Stromal cell of bone marrow (primary cell): ENCODE results near the gene OXLD1.
A peak's percentile ranks its signal among the peaks of the same experiment; 100 is the strongest.
"Not testable (repeated sequence)": the region's sequence is repeated elsewhere in the genome, so short reads cannot be mapped to it uniquely, and the experiment has no call there.

Experiments
- DNase-seq: peaks from one replicate; pipeline ENCODE4 v3.0.0-alpha.2; 2012; ENCODE audit warnings: low read depth

OXLD1 gene

DNA sequence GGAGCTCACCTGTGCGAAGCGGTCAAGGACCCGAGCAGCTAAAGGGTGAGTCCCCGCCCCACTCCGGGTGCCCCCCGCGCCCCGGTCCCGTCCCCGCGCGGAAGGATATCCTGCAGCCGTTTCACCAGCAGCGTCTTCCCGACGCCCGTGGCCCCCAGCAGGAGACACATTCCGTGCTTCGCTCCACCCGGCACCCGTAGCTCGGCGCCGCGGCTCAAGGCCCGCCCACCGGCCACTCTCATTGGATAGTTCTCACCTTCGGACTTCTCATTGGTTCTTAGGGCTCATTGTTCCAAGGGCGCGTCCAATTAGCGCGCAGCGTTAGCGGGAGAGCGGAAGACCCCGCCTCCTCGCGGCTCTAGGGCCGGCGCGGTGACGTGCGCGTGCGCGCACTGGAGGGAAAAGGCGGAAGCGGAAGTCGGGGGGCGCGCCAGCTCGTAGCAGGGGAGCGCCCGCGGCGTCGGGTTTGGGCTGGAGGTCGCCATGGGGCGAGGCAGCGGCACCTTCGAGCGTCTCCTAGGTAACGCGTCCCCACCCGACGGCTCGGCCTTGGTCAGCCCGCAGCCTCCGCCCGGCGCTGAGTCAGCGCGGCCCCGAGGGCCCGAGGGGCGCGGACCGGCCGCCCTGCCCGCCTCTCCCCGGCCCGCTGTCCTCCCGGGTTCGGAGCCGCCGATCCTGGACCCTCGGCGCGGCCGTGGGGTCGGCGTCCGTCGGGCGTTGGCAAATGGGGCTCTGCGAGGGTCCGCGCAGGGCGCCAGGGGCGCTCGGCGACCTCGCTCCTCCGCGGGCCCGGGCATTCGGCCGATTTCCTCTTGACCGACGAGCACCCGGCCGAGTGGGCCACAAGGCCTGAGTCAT lies 17.4 kb upstream of the OXLD1 start, which contains the start of the genes ARL16 and HGS:
TSS of gene ARL16 (minus strand) at position 214 of the 858 bp plus-strand sequence. CDS start at position 170, 44 bp downstream.
TSS of gene HGS (plus strand) at position 428 of the 858 bp plus-strand sequence. CDS start at position 484, 56 bp downstream.
- DNase-seq: peak; percentile 98

GRCh38 chr17:81683208-81683583 lies 16.8 kb upstream of the OXLD1 start:
- no peak for DNase-seq

DNA sequence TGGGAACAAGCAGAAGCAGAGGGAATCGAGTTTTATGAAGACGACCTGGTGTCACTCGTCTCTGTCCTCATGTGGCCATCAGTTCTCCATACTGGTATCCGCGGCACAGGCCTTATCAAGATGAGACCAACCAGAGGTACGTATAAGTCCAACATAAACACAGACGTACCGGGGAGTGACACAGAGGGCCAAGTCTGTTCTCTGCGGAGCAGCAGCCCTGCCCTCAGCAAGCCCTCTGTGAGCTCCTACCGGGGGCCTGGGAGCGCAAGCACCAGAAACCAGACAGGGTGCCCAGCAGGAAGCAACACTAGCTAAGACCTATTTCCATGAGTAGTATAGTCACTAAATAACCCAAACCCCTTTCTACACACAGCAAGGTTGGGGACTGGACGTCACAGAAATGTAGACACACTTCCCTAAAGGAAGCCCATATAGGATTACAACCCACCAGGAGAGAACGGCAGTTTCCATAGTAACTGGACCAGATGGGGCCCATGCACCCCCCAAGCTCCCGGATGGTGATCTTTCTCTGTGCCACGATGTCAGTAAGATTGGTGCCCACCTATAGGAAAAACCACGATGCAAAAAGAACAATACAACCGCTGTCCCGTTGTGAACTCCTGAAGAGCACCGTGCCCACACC lies 16.3 kb upstream of the OXLD1 start:
- no peak for DNase-seq

- no peak for DNase-seq
Measured at GRCh38 chr17:81681672-81682071, 15.3 kb upstream of the OXLD1 start.

DNA sequence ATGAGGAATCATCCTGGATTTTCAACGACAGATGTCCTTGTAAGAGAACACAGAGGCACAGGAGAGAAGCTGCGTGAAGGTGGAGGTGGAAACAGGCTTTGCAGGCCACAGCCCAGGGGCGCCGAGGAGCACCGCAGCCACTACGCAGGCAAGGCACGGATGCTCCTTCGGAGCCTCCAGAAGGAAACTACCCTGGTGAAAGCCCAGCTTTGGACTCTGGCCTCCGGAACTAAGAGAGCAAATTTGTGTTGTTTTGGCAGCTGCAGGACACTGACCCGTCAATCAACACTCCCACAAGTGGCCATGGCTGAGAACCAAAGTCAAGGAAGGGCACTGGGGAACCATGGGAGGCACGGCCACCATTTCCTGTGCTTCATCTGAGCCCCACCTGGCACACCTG lies 13.7 kb upstream of the OXLD1 start:
- no peak for DNase-seq

DNA sequence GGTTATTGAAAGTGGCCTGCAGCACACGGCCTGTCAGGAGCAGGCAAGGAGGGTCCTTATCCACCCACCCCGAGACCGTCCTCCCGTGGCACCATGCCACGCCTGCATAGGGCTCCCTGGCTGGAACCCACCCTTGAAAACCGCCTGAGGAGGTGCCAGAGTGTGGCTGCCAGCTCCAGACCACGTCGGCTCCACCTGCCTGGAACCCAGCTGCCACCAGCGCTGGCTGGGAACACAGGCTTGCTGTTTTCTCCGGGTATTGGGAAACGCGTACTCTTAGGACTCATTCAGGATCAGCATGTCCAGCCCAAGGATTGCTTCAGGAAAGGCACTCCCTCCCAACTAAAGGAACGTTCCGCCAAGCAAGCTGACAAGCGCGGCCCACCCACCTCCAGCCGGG lies 10.5 kb upstream of the OXLD1 start:
- DNase-seq: no peak

- DNase-seq: not testable (repeated sequence)
Measured at GRCh38 chr17:81675515-81676221, 9.3 kb upstream of the OXLD1 start.

DNA sequence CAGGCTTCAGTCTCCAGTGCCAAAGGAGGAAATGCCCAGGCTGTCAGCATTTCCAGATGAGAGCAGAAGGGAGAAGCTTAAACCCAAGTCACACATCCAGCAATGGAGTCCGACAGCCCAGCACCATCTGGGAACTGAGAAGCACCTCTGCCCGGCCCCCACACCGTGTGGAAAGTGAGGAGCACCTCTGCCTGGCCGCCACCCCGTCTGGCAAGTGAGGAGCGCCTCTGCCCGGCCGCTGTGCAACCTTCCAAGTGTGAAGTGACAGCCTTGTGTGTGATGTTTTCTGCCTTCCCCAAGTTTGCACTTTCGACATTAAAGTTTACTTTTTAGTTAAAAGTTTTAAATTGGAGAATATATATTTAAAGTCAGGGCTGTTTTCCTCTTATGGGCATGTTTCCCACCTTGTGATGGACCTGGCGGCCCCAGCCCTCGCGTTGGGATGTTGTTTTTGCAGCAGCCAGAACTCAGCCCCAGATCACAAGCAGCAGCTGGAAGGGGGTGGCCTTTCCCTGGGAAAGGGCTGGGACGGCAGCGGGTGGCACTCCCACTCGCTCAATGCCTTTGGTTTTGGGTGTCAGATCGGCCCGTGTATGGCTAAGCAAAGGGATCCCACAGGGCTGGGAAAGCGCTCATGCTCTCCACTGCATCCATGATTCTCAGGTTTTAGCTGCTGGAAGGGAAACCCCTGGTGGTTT lies 7.3 kb upstream of the OXLD1 start:
- no peak for DNase-seq

DNA sequence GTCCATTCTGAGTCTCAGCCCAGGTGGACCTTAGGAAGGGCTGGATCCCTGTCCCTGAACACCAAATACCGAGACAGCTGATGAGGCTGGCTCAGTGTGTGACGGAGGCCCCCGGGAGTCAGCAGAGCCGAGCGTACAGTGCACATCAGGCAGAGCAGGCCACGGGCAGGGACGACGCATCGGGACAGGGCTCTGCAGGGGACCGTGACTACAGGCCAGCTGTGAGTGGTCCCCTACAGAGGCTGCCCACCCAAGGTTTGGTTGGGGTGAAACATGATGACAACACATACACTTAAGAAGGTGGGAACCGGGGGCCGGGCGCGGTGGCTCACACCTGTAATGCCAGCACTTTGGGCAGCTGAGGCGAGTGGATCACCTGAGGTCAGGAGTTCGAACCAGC lies 6.5 kb upstream of the OXLD1 start:
- no peak for DNase-seq

DNA sequence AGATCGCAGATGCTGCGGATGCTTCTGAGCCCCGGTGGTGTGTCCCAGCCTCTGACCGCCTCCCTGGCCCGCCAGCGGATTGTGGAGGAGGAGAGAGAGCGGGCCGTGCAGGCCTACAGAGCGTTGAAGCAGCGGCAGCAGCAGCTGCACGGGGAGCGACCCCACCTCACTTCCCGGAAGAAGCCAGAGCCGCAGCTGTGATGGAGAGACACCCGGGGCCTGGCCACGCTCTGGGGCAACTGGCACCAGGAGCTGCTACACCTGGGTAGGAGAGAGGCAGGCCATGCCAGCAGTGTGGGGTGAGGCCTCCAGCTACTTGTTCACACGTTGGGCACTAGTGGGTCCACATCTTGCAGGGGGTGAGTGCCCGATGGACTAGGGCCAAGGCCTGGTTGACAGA lies 6.1 kb upstream of the OXLD1 start:
- DNase-seq: no peak

GRCh38 chr17:81667754-81668153 lies 1.3 kb upstream of the OXLD1 start:
- no peak for DNase-seq

- DNase-seq: no peak
Measured at GRCh38 chr17:81666092-81666341, 388 bp downstream of the OXLD1 start.

DNA sequence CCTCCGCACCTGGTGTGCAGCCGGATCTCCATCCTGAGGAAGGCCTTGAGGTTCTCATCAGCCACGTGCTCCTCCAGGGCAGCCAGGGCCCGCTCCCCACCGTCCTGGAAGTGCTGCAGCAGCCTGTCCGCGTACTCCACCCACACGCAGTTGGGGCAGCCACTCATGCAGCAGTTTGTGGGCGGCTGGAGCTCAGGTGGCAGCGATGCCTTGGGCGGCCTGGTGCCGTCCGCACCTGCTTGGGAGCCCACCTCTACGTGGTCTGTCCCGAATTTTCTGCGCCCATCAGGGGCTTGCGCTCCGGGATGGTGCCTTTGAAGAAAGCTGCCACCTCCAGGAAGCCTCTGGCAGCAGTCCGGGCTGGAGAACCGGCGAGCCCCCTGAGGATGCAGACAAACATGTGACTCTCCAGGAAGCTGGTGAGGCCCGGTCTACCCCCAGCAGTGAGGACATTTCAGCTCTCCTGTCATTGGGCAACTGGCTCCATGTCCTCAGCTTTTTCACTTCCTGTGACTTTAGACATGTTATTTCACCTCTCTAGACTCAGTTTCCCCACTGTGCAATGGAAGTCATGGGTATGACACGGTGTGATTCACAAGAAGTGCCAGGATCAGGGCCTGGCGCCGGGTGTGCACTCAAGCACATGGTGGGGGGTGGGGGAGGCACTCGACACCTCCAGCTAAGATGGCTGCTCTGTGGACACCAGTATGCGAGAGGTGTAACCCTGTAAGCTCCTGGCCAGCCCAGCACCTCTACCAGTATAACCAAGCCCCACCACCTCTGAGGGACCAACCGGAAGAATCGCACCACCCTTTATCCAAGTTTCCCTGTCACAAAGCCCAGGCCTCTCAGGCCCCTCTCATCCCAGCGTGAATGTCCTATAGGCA lies 957 bp downstream of the OXLD1 start:
- no peak for DNase-seq

- DNase-seq: no peak
Measured at GRCh38 chr17:81664051-81664470, 2.3 kb downstream of the OXLD1 start.

DNA sequence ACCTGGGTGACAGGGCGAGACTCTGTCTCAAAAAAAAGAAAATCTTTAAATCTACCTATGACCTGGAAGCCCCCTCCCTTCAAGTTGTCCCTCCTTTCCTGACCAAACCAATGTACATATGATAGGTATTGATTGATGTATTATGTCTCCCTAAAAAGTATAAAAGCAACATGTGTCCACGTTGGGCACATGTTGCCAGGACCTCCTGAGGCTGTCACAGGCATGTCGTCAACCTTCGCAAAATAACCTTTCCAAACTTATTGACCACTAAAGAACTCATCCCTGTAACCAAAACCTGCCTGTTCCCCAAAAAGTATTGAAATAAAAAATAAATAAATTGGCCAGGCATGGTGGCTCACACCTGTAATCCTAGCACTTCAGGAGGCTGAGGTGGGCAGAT lies 4.4 kb downstream of the OXLD1 start:
- no peak for DNase-seq

GRCh38 chr17:81660441-81660840 lies 6.0 kb downstream of the OXLD1 start:
- DNase-seq: no peak

DNA sequence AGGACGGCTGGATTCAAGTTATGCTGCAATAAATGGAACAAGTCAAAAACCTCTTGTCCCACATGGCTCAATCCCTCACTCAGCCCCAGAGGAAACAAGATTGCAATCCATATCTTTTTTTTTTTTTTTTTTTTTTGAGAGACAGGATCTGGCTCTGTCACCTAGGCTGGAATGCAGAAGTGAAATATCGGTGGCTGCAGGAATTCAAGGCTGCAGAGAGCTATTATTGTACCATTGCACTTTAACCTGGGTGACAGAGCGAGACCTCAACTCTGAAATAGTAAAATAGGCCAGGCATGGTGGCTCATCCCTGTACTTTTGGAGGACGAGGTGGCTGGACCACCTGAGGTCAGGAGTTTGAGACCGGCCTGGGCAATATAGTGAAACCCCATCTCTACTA lies 7.4 kb downstream of the OXLD1 start:
- no peak for DNase-seq

DNA sequence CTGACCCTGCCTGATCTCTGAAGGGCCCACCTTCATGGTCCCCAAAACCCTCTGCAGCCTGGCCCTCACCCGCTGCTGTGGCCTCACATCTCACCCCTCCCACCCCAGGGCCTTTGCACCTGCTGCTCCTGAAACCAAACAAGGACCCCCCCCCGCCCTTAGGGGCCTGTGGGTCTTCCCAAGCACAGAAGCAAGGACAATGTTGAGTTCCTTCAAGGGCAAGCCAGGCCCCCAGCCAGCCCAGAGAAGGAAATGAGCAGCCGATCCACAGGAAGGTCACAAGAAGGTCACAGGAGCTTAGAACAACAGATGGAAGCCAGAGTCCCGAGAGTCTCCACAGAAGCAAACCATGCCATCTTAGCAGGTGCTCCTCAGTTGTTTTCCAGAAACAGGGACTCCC lies 9.6 kb downstream of the OXLD1 start:
- no peak for DNase-seq

DNA sequence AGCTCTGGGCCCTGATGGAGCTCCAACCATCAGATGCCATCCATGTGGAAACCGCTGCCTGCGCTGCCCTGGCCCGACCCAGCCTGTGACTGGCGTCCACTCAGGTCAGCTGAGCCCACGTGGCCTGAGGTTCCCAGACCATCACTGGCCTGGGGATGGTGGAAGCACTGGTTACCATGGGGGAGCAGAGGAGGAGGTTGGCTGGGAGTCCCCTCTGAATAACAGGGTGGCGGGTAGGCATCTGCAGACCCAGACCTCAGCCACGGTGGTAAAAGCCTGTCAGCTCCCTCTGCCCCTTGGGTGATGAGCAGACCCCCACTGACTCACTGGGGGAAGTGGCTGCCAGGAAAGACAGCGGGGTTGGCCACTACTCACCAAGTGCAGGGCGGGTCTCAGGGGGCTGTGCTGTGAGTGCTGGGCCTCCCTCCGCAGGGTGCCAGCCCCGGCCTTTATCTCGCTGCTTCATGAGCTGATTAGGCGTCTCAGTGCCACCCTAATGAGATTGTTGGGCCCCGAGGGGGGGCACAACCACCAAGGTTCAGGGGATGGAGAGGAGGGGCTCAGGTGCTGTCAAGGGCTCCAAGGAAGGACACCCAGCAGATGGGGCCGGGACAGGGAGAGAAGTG lies 10.2 kb downstream of the OXLD1 start, which contains the start of gene PDE6G:
TSS of gene PDE6G (minus strand) at position 425 of the 626 bp plus-strand sequence. CDS start 3,237 bp downstream, outside the sequence.
- DNase-seq: no peak

- DNase-seq: no peak
Measured at GRCh38 chr17:81655378-81656117, 10.9 kb downstream of the OXLD1 start.
